Measurements from ENCODE around the gene ZSCAN32. TPM values are rescaled to one million over a fixed set of nuclear protein-coding genes. Genes with fewer than 3 reads are reported as not detected.

ZSCAN32 gene
- total and polyA plus RNA-seq, 4 donors, result 9.7 to 18.2 (median 16.9) TPM

DNA sequence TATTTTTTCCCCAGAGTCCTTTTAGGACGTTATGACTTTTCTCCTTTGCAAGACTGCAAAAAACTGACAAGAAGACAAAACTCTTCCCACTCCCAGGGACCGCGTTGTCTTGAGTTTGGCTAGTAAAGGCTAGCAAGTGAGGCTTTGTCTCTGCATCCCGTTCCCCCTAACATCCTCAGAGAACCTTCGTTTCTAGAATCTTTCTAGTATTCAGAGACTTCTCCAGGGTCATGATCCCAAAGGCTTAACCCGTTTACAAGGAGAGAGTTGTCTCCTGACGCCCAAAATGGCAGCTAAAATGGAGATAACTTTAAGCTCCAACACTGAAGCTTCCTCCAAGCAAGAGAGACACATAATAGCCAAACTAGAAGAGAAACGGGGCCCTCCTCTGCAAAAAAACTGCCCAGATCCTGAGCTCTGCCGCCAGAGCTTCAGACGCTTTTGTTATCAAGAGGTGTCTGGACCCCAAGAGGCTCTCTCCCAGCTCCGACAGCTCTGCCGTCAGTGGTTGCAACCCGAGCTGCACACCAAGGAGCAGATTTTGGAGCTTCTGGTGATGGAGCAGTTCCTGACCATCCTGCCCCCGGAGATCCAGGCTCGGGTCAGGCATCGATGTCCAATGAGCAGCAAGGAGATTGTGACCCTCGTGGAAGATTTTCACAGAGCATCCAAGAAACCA, 1.1 kb upstream of the ZSCAN32 start:
- peaks cover 21% of the 10 kb centered on the region for H3K4me1 ChIP-seq (ENCODE audit: control insufficient read depth, insufficient read depth, low read length)
- H3K27ac ChIP-seq (ENCODE audit: low read depth, low read length), result peak overlapping the region; percentile 72
- peak in 3 of 6 donors; percentile 3 to 13 (median 9) for DNase-seq (ENCODE audit: low read depth in 4 of 6, low spot score in 6 of 6)
- peaks cover 33% of the 10 kb centered on the region for H3K36me3 ChIP-seq (ENCODE audit: control insufficient read depth, insufficient read depth, low read length)
- 24% methylated on average over 14 of the region's 17 CpGs for WGBS (ENCODE audit: insufficient coverage)
- H3K4me3 ChIP-seq (ENCODE audit: low read depth, low read length), result peak overlapping the region; percentile 79
- H3K27me3 ChIP-seq (ENCODE audit: control insufficient read depth, insufficient read depth, low read length), result no peaks in the 10 kb centered on the region
- peaks cover 15% of the 10 kb centered on the region for H3K9me3 ChIP-seq (ENCODE audit: control insufficient read depth, insufficient read depth, low read length)

DNA sequence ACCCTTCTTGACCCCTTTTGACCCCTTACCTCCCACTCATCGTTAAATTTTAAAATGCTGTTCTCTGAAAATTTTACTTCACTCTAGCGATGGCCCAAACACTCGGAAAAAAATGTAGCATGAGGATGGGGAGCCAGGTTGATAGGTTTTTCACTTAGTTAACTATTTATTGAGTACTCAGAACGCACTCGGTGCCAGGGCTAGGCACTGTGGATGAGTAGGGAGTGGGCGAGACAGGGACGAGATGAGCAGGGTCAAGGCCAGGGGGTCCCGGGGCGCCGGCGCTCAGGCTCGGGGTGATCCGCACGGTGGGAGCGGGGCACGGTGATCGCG, 392 bp downstream of the ZSCAN32 start:
- peaks cover 35% of the 10 kb centered on the region for H3K36me3 ChIP-seq (ENCODE audit: control insufficient read depth, insufficient read depth, low read length)
- H3K27me3 ChIP-seq (ENCODE audit: control insufficient read depth, insufficient read depth, low read length), result no peaks in the 10 kb centered on the region
- H3K27ac ChIP-seq (ENCODE audit: low read depth, low read length), result peak overlapping the region; percentile 75
- peaks cover 8% of the 10 kb centered on the region for H3K9me3 ChIP-seq (ENCODE audit: control insufficient read depth, insufficient read depth, low read length)
- DNase-seq (ENCODE audit: low read depth in 4 of 6, low spot score in 6 of 6), result no peak
- WGBS (ENCODE audit: insufficient coverage), result 0% methylated on average over 17 of the region's 18 CpGs
- peaks cover 21% of the 10 kb centered on the region for H3K4me1 ChIP-seq (ENCODE audit: control insufficient read depth, insufficient read depth, low read length)
- H3K4me3 ChIP-seq (ENCODE audit: low read depth, low read length), result peak overlapping the region; percentile 79

DNA sequence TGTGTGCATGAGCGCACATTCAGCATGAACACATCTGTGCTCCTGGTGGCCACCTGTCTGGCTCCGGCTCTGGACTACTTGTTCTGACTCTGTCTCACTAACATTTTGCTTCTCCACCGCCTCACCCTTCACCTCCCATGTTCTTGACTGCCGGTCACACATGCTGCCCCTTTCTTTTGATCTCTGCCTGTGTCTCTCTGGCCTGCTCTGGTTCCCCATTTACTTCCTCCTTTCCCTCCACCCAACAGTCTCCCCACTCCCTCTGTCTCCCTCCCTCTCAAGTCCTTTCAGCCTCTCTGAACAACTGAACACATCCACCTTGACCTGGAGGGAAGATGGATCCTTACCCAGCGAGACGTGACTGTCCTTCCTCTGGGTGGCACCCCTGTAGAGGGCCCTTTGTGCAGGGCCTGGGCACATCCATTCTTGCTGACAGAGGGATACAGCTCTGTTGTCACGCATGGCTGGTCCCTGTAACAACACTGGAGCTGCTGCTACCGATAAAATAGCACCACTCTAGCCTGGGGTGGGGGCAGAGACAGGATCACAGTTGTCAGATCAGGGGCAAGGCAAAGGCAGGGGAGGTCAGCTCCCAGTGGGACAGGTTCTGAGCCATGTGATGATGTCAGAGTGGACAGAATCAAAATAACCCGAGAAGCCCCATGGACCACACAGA, 11.0 kb downstream of the ZSCAN32 start:
- no peaks in the 10 kb centered on the region for H3K27me3 ChIP-seq (ENCODE audit: control insufficient read depth, insufficient read depth, low read length)
- no peak overlapping the region for H3K27ac ChIP-seq (ENCODE audit: low read depth, low read length)
- H3K9me3 ChIP-seq (ENCODE audit: control insufficient read depth, insufficient read depth, low read length), result peaks cover 4% of the 10 kb centered on the region
- H3K4me3 ChIP-seq (ENCODE audit: low read depth, low read length), result no peak overlapping the region
- DNase-seq (ENCODE audit: low read depth in 4 of 6, low spot score in 6 of 6), result no peak
- 90% methylated on average over 8 of the region's 9 CpGs for WGBS (ENCODE audit: insufficient coverage)
- H3K4me1 ChIP-seq (ENCODE audit: control insufficient read depth, insufficient read depth, low read length), result no peaks in the 10 kb centered on the region
- peaks cover 45% of the 10 kb centered on the region for H3K36me3 ChIP-seq (ENCODE audit: control insufficient read depth, insufficient read depth, low read length)

DNA sequence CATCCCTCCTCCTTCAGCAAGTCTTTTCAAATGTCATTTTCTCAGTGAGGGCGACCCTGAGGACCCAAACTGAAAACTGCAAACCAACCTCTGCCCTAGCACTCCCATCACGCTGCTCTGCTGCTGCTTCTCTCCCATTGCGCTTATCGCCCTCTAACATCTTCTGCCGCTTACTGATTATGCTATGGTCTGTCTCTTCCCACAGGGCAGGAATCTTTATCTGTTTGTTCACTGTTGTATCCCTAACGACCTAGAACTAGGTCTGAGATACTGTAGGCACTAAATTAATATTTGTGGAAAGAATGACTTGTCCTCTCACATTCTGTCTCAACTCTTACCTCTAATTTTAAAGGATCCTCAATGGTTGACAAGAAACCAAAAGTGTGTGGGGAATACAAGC, 12.5 kb downstream of the ZSCAN32 start:
- H3K27ac ChIP-seq (ENCODE audit: low read depth, low read length), result no peak overlapping the region
- H3K36me3 ChIP-seq (ENCODE audit: control insufficient read depth, insufficient read depth, low read length), result peaks cover 39% of the 10 kb centered on the region
- no peaks in the 10 kb centered on the region for H3K4me1 ChIP-seq (ENCODE audit: control insufficient read depth, insufficient read depth, low read length)
- peaks cover 9% of the 10 kb centered on the region for H3K9me3 ChIP-seq (ENCODE audit: control insufficient read depth, insufficient read depth, low read length)
- no peak for DNase-seq (ENCODE audit: low read depth in 4 of 6, low spot score in 6 of 6)
- no peaks in the 10 kb centered on the region for H3K27me3 ChIP-seq (ENCODE audit: control insufficient read depth, insufficient read depth, low read length)
- 89% methylated on average over 5 of the region's 6 CpGs for WGBS (ENCODE audit: insufficient coverage)
- H3K4me3 ChIP-seq (ENCODE audit: low read depth, low read length), result no peak overlapping the region

DNA sequence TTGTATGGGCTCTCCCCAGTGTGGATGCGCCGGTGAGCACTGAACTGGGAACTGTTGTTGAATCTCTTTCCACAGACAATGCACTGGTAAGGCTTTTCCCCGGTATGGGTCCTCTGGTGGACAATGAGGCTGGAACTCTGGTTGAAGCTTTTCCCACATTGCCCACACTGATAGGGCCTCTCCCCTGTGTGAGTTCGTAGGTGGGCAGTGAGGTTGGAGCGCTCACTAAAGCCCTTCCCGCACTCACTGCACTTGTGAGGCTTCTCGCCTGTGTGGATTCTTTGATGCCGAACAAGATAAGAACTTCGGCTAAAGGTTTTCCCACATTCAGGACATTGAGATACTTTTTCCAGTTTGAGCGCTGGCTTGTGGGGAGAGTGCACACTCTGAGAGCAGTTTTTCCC, 17.8 kb downstream of the ZSCAN32 start:
- H3K4me1 ChIP-seq (ENCODE audit: control insufficient read depth, insufficient read depth, low read length), result no peaks in the 10 kb centered on the region
- H3K36me3 ChIP-seq (ENCODE audit: control insufficient read depth, insufficient read depth, low read length), result peaks cover 30% of the 10 kb centered on the region
- no peak for DNase-seq (ENCODE audit: low read depth in 4 of 6, low spot score in 6 of 6)
- H3K9me3 ChIP-seq (ENCODE audit: control insufficient read depth, insufficient read depth, low read length), result peaks cover 24% of the 10 kb centered on the region
- no peak overlapping the region for H3K27ac ChIP-seq (ENCODE audit: low read depth, low read length)
- H3K4me3 ChIP-seq (ENCODE audit: low read depth, low read length), result no peak overlapping the region
- no peaks in the 10 kb centered on the region for H3K27me3 ChIP-seq (ENCODE audit: control insufficient read depth, insufficient read depth, low read length)
- 98% methylated on average over 10 of the region's 10 CpGs for WGBS (ENCODE audit: insufficient coverage)

DNA sequence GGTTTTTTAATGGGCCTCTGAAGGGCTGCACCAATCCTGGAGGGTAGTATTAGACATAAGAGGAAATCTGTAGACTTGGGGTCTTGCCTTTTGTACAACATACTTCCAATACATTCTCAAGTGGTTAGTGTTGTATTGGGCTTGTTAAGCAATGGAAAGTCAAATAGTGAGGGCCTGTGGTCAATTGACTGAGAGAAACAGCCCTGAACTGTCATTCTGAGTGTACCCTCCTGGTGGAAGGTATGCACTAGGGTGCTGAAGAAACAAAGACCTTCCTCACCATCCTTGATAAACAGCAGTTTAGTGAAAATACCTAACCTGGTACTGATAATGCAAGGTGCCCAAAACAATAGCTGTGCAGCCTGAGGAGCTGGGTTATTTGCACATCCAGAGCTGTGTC, 22.9 kb downstream of the ZSCAN32 start:
- Histone ChIP-seq H3K27ac (ENCODE audit: low read depth, low read length) (no peak overlapping the region), H3K4me1 (ENCODE audit: control insufficient read depth, insufficient read depth, low read length) (no peaks in the 10 kb centered on the region), H3K36me3 (ENCODE audit: control insufficient read depth, insufficient read depth, low read length) (peaks cover 13% of the 10 kb centered on the region), H3K4me3 (ENCODE audit: low read depth, low read length) (no peak overlapping the region), H3K27me3 (ENCODE audit: control insufficient read depth, insufficient read depth, low read length) (no peaks in the 10 kb centered on the region), H3K9me3 (ENCODE audit: control insufficient read depth, insufficient read depth, low read length) (peaks cover 16% of the 10 kb centered on the region)
- DNase-seq (ENCODE audit: low read depth in 4 of 6, low spot score in 6 of 6), result no peak

DNA sequence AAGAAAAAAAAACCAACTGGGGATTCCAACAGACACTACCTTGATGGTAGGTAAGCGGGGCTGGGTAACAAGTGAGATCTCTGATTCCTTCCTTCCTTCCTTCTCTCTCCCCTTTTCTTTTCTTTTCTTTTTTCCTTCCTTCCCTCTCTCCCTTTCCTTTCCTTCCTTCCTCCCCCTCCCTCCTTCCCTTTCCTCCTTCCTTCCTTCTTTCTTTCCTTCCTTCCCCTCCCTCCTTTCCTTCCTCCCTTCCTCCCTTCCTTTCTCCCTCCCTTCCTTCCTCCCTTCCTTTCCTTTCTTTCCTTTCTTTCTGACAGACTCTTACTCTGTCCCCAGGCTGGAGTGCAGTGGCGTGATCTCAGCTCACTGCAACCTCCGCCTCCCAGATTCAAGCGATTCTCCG, 25.1 kb downstream of the ZSCAN32 start:
- no peaks in the 10 kb centered on the region for H3K4me1 ChIP-seq (ENCODE audit: control insufficient read depth, insufficient read depth, low read length)
- H3K36me3 ChIP-seq (ENCODE audit: control insufficient read depth, insufficient read depth, low read length), result peaks cover 5% of the 10 kb centered on the region
- H3K27me3 ChIP-seq (ENCODE audit: control insufficient read depth, insufficient read depth, low read length), result no peaks in the 10 kb centered on the region
- no peak overlapping the region for H3K4me3 ChIP-seq (ENCODE audit: low read depth, low read length)
- no peak for DNase-seq (ENCODE audit: low read depth in 4 of 6, low spot score in 6 of 6)
- H3K27ac ChIP-seq (ENCODE audit: low read depth, low read length), result no peak overlapping the region
- H3K9me3 ChIP-seq (ENCODE audit: control insufficient read depth, insufficient read depth, low read length), result peaks cover 4% of the 10 kb centered on the region
- WGBS (ENCODE audit: insufficient coverage), result 90% methylated on average over 5 of the region's 5 CpGs

DNA sequence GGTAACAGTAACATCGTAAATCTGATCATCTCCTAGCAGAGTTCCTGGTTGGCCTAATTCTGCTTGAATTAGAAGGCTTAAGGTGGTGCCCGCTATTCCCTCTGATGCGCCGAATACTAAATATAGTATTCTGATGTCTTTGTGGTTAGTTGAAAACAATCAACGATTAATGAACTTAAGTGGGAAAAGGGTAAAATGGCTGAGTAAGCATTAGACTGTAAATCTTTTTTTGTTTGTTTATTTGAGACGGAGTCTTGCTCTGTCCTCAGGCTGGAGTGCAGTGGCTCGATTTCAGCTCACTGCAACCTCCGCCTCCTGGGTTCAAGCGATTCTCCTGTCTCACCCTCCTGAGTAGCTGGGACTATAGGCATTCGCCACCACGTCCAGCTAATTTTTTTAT, 31.7 kb downstream of the ZSCAN32 start:
- DNase-seq (ENCODE audit: low read depth in 4 of 6, low spot score in 6 of 6), result no peak
- no peaks in the 10 kb centered on the region for H3K27me3 ChIP-seq (ENCODE audit: control insufficient read depth, insufficient read depth, low read length)
- WGBS (ENCODE audit: insufficient coverage), result 96% methylated on average over 10 of the region's 11 CpGs
- no peak overlapping the region for H3K4me3 ChIP-seq (ENCODE audit: low read depth, low read length)
- H3K9me3 ChIP-seq (ENCODE audit: control insufficient read depth, insufficient read depth, low read length), result peaks cover 8% of the 10 kb centered on the region
- peaks cover 7% of the 10 kb centered on the region for H3K4me1 ChIP-seq (ENCODE audit: control insufficient read depth, insufficient read depth, low read length)
- H3K27ac ChIP-seq (ENCODE audit: low read depth, low read length), result no peak overlapping the region
- H3K36me3 ChIP-seq (ENCODE audit: control insufficient read depth, insufficient read depth, low read length), result no peaks in the 10 kb centered on the region

DNA sequence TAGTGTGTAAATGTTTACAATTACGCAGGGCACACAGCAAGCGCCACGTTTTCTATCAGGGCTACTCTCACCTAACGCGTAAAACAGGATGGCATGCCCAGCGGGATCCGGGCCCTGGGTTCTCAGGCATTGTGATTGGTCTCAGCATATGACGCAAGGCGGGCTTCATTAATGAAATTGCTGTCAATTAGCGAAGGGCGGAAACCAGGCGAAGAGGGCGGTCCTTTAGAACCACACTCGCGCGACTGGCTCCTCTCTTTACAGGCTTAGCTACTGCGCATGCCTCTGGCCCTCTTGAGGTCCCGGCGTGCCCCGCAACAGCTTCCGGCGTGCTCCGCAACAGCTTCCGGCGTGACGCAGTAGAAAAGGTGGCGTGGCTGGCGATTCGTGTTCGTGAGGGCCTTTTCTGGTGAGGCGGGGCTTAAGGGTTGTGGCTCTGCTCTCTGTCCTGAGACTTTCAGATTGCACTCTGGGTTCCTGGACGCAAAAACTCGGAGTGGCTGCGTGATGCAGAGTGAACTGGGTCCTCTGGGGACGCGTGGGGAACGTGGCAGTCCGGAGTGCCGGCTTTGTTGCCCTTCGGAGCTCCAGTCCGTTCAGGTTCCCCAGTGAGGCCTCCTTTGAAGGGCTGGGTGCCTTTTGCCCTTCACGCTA, 35.9 kb downstream of the ZSCAN32 start:
- Histone ChIP-seq H3K36me3 (ENCODE audit: control insufficient read depth, insufficient read depth, low read length) (no peaks in the 10 kb centered on the region), H3K4me3 (ENCODE audit: low read depth, low read length) (peak overlapping the region; percentile 49), H3K4me1 (ENCODE audit: control insufficient read depth, insufficient read depth, low read length) (peaks cover 7% of the 10 kb centered on the region), H3K27ac (ENCODE audit: low read depth, low read length) (peak overlapping the region; percentile 74), H3K27me3 (ENCODE audit: control insufficient read depth, insufficient read depth, low read length) (no peaks in the 10 kb centered on the region), H3K9me3 (ENCODE audit: control insufficient read depth, insufficient read depth, low read length) (peaks cover 5% of the 10 kb centered on the region)
- WGBS (ENCODE audit: insufficient coverage), result 9% methylated on average over 42 of the region's 42 CpGs
- peak; percentile 59 to 98 (median 84) for DNase-seq (ENCODE audit: low read depth in 4 of 6, low spot score in 6 of 6)

DNA sequence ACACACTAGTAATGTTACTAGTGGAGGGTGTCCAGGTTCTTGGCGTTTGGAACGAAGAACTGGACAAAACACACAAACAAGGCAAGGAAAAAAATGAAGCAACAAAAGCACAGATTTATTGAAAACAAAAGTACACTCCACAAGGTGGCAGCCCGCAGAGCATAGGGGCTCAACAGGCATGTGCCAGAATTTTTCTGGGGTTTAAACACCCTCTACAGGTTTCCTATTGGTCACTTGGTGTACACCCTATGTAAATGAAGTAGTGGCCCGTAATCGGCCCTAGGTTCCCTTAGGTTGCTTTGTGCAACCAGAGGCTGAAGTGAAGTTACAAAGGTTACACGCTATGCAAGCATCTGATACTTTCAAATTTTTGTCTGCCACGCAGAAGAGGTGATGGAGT, 37.0 kb downstream of the ZSCAN32 start:
- H3K27ac ChIP-seq (ENCODE audit: low read depth, low read length), result no peak overlapping the region
- DNase-seq (ENCODE audit: low read depth in 4 of 6, low spot score in 6 of 6), result no peak
- H3K4me1 ChIP-seq (ENCODE audit: control insufficient read depth, insufficient read depth, low read length), result peaks cover 7% of the 10 kb centered on the region
- no peaks in the 10 kb centered on the region for H3K36me3 ChIP-seq (ENCODE audit: control insufficient read depth, insufficient read depth, low read length)
- H3K9me3 ChIP-seq (ENCODE audit: control insufficient read depth, insufficient read depth, low read length), result peaks cover 5% of the 10 kb centered on the region
- H3K4me3 ChIP-seq (ENCODE audit: low read depth, low read length), result no peak overlapping the region
- no peaks in the 10 kb centered on the region for H3K27me3 ChIP-seq (ENCODE audit: control insufficient read depth, insufficient read depth, low read length)
- 100% methylated on average over 5 of the region's 7 CpGs for WGBS (ENCODE audit: insufficient coverage)

All from spinal cord (tissue), 10 donors.